ENCODE data around the gene SPEF2.

- TF ChIP-seq CTCF (IDR thresholded peaks at IDR 0.05; ENCODE audit: low read depth, low read length, poor library complexity, severe bottlenecking) = no peak
- TF ChIP-seq EZH2phosphoT487 (IDR thresholded peaks at IDR 0.05; ENCODE audit: borderline replicate concordance, low read length) = no peak
These were observed 24.3 kb upstream of the SPEF2 start for GRCh38 chr5:35593338-35593737.

Data from DOHH2 (cell line).